Cardiac muscle cell (in vitro differentiated cells and primary cell): ENCODE measurements around the gene CACNA1C. TPM values are rescaled to one million over a fixed set of nuclear protein-coding genes. Genes with fewer than 3 reads are reported as not detected.

Source experiments
- DNase-seq, 2 donors: peaks; one replicate each; pipeline versions ENCODE4 v3.0.0 to v3.0.0-alpha.2; 2010 to 2017; ENCODE audit warnings: low read depth in 1 of 2, low spot score in 1 of 2
- H3K27ac ChIP-seq: fragments of 200-600 bp; sonication (generic); 2 replicates; pipeline ENCODE4 v1.5.1; 2016
- H3K27me3 ChIP-seq: fragments of 200-600 bp; sonication (generic); 2 replicates; pipeline ENCODE4 v1.6.0; 2016; ENCODE audit warnings: control low read depth
- H3K36me3 ChIP-seq: fragments of 200-600 bp; sonication (generic); 2 replicates; pipeline ENCODE4 v1.5.1; 2016; ENCODE audit warnings: control low read depth
- H3K4me1 ChIP-seq: fragments of 200-600 bp; sonication (generic); 2 replicates; pipeline ENCODE4 v1.8.1; 2017; ENCODE audit warnings: low read depth, mild to moderate bottlenecking, mixed run types
- H3K4me3 ChIP-seq: fragments of 200-600 bp; sonication (generic); 2 replicates; pipeline ENCODE4 v1.5.1; 2016; ENCODE audit warnings: mild to moderate bottlenecking
- H3K9me3 ChIP-seq: fragments of 200-600 bp; sonication (generic); 2 replicates; pipeline ENCODE4 v1.5.1; 2017; ENCODE audit warnings: low read depth, mild to moderate bottlenecking, control low read depth
- CTCF ChIP-seq: IDR thresholded peaks from 2 replicates; pipeline ENCODE4 v1.5.1; 2012; ENCODE audit warnings: low read depth, mild to moderate bottlenecking, low read length
- polyA plus RNA-seq: library from polyadenylated mRNA; unstranded; fragments of >200 nt; fragmentation: Nextera tagmentation; extraction: Ambion mirVana; gene quantifications from 2 replicates; pipeline ENCODE4 v1.2.1, GENCODE V29; 2016
- total RNA-seq: library from RNA; depleted of rRNA; stranded (reverse); fragments of >200 nt; gene quantifications from 2 replicates; pipeline ENCODE4 v1.2.3, GENCODE V29; 2016

CACNA1C gene
- total and polyA plus RNA-seq, 2 experiments from 2014 or later: 40.8 to 77.8 TPM

- Histone ChIP-seq H3K27me3 (no peaks in the 10 kb centered on the region), H3K36me3 (no peaks in the 10 kb centered on the region), H3K4me3 (no peak overlapping the region), H3K4me1 (peaks cover 5% of the 10 kb centered on the region), H3K9me3 (no peaks in the 10 kb centered on the region), H3K27ac (no peak overlapping the region)
- DNase-seq: no peak
- no peak for TF ChIP-seq CTCF
Observed at GRCh38 chr12:2273751-2274150, 221.0 kb downstream of the CACNA1C start.

- H3K4me3 ChIP-seq: no peak overlapping the region
- no peak for DNase-seq
- no peaks in the 10 kb centered on the region for H3K27me3 ChIP-seq
- H3K27ac ChIP-seq: no peak overlapping the region
- H3K4me1 ChIP-seq: peaks cover 5% of the 10 kb centered on the region
- H3K36me3 ChIP-seq: no peaks in the 10 kb centered on the region
- no peak for TF ChIP-seq CTCF
- H3K9me3 ChIP-seq: no peaks in the 10 kb centered on the region
Observed at GRCh38 chr12:2274733-2275132, 221.9 kb downstream of the CACNA1C start.

GRCh38 chr12:2276288-2277033 lies 223.7 kb downstream of the CACNA1C start:
- no peak overlapping the region for H3K4me3 ChIP-seq
- DNase-seq: no peak
- TF ChIP-seq CTCF: no peak
- H3K4me1 ChIP-seq: peaks cover 5% of the 10 kb centered on the region
- H3K36me3 ChIP-seq: no peaks in the 10 kb centered on the region
- no peak overlapping the region for H3K27ac ChIP-seq
- no peaks in the 10 kb centered on the region for H3K27me3 ChIP-seq
- no peaks in the 10 kb centered on the region for H3K9me3 ChIP-seq

- Histone ChIP-seq H3K4me1 (peaks cover 15% of the 10 kb centered on the region), H3K27me3 (no peaks in the 10 kb centered on the region), H3K9me3 (no peaks in the 10 kb centered on the region), H3K27ac (no peak overlapping the region), H3K4me3 (no peak overlapping the region), H3K36me3 (no peaks in the 10 kb centered on the region)
- DNase-seq: no peak
- TF ChIP-seq CTCF: no peak
Observed at GRCh38 chr12:2277492-2278155, 224.8 kb downstream of the CACNA1C start.

- Histone ChIP-seq H3K27me3 (no peaks in the 10 kb centered on the region), H3K27ac (no peak overlapping the region), H3K36me3 (no peaks in the 10 kb centered on the region), H3K9me3 (no peaks in the 10 kb centered on the region), H3K4me1 (peaks cover 42% of the 10 kb centered on the region), H3K4me3 (no peak overlapping the region)
- no peak for DNase-seq
- TF ChIP-seq CTCF: no peak
Observed at GRCh38 chr12:2281446-2281845, 228.7 kb downstream of the CACNA1C start.
